HG03280 (cell line): ENCODE data around the gene MCL1.
"Not testable (repeated sequence)": the region's sequence is repeated elsewhere in the genome, so short reads cannot be mapped to it uniquely, and the experiment has no call there.

Source experiments
- ATAC-seq: cut with Tn5 transposase; IDR thresholded peaks from one replicate; pipeline ENCODE4 v1.9.1; 2021; ENCODE audit warnings: mild to moderate bottlenecking, moderate library complexity; ENCODE audit not compliant: unreplicated experiment

MCL1 gene

DNA sequence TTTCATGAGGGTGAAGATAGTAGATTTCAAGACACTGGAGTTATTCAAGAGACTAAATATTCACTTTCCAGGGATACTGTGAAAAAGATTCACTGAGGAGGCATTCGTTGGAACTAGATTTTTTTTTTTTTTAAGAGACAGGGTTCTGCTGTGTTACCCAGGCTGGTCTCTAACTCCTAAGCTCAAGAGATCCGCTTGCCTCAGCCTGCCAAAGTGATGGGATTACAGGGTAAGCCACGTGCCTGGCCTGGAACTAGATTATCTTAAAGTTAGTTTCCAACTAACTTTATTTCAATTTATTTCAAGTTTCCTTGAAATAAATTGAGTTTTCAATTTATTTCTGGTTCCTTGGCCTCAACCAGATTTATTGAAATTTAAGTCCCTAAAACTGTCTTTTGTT, 24.3 kb upstream of the MCL1 start:
- ATAC-seq = no peak

DNA sequence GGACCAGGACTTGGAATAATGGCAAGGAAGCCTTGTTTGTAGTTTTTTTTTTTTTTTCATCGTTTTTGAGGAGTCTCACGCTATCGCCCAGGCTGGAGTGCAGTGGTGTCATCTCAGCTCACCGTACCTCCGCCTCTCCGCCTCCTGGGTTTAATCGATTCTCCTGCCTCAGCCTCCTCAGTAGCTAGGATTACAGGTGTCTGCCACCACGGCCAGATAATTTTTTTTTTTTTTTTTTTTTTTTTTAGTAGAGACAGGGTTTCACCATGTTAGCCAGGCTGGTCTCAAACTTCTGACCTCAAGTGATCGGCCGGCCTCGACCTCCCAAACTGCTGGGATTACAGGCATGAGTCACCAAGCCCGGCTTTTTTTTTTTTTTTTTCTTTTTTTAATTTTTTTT, 23.0 kb upstream of the MCL1 start:
- ATAC-seq = not testable (repeated sequence)

- ATAC-seq = no peak
Measured at GRCh38 chr1:150601540-150601939, 22.1 kb upstream of the MCL1 start.

GRCh38 chr1:150598346-150598745, 18.9 kb upstream of the MCL1 start:
- ATAC-seq = not testable (repeated sequence)

GRCh38 chr1:150596976-150597375, 17.6 kb upstream of the MCL1 start:
- ATAC-seq = no peak

DNA sequence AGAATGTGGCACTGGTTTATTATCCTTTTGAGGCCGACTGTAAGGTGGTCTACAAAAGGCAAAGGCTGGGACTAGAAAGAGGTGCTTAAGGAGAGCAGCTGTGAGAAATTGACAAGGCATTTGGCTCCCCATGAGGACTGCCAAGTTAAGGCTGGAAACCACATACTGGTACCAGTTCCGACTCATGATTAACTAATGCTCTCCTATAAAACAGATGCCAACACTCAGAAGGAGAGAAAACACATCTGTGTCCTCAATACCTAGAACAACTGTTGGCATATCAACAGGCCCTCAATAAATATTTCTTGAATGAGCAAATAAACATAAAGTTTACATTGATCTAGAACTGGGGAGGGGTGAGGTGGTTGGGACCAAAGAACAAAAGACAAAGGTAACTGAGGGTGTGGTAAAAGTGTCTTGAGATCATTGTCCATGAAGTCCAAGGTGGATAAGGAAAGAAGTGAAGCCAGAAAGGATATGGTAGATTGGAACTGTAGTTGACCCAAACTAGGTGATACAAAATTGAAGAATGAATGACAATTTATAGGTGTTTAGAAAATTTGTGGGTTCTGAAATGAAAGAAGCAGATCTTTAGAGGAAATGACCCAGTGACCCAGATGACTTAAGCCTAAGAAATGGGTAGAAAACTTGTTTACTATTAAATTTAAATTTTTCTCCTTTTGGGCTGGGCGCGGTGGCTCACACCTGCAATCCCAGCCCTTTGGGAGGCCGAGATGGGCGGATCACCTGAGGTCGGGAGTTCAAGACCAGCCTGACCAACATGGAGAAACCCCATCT, 16.9 kb upstream of the MCL1 start:
- no peak for ATAC-seq

- ATAC-seq = no peak
Measured at GRCh38 chr1:150582371-150582770, 3.0 kb upstream of the MCL1 start.

- ATAC-seq = not testable (repeated sequence)
Measured at GRCh38 chr1:150581962-150582361, 2.6 kb upstream of the MCL1 start.

GRCh38 chr1:150581437-150581836, 2.0 kb upstream of the MCL1 start:
- ATAC-seq = not testable (repeated sequence)

GRCh38 chr1:150580966-150581365, 1.6 kb upstream of the MCL1 start:
- not testable (repeated sequence) for ATAC-seq

DNA sequence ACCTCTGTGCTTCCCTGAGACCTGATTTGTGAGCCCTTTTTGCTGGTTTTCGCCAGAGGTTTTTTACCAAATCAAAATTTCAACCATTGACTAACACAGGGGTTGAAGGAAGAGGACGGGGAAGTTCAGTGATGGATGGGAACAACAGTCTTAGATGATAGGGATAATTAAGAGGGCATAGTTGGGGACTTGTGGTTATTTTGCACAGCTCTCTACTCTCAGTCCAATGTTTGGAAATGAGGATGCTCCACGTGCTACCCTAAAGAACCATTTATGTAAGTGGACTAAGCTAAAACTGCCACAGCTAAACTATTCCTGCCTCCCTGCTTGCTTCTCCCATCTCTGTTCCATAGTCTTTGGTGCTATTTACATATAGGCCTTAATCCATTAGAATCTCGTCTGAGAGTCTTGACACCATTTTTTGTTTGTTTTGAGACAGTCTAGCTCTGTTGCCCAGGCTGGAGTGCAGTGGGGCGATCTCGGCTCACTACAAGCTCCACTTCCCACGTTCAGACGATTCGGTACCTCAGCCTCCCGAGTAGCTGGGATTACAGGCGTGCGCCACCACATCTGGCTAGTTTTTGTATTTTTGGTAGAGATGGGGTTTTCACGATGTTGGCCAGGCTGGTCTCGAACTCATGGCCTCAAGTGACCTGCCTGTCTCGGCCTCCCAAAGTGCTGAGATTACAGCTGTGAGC, 684 bp upstream of the MCL1 start:
- ATAC-seq = no peak

GRCh38 chr1:150578272-150579109, 919 bp downstream of the MCL1 start:
- ATAC-seq = no peak

GRCh38 chr1:150577557-150578271, 1.7 kb downstream of the MCL1 start:
- ATAC-seq = no peak

DNA sequence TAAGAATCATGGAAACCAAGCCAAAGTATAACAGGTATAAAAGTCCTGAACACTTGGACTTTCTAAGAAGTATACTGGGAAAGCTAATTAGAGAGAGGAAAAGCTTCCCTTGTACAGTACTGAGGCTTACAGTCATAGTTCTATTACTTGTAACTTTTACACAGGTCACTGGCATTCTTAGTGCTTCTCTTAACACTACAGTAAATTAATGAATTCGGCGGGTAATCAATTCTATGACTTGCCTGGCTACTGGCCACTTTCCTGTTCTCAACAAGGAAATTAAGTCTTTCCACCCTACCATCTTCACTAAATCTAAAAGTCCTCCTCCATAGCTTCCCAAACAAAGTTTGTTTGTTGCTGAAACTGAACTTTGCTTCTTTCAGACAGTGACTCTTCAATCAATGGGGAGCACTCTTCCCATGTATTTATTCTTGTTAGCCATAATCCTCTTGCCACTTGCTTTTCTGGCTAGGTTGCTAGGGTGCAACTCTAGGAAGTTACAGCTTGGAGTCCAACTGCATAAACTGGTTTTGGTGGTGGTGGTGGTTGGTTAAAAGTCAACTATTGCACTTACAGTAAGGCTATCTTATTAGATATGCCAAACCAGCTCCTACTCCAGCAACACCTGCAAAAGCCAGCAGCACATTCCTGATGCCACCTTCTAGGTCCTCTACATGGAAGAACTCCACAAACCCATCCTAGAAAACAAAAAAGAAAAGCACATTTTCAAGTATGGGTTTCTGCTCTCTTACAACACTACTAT, 2.4 kb downstream of the MCL1 start:
- ATAC-seq = no peak

DNA sequence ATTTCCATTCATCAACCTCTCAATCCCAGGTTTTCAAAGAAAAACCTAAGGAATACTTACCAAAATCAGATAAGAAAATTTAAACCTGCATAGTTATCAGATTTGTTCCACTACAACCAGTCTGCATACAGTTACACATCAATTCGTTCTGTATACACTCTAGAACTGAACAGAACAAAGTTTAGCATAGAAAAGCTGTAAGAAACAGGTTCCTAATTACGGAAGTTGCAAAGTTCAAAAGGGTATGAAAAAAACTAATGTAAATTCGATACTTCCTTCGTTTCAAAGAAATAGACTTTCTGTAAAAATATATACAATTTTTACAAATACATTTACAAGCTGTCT, 3.1 kb downstream of the MCL1 start:
- ATAC-seq = no peak

DNA sequence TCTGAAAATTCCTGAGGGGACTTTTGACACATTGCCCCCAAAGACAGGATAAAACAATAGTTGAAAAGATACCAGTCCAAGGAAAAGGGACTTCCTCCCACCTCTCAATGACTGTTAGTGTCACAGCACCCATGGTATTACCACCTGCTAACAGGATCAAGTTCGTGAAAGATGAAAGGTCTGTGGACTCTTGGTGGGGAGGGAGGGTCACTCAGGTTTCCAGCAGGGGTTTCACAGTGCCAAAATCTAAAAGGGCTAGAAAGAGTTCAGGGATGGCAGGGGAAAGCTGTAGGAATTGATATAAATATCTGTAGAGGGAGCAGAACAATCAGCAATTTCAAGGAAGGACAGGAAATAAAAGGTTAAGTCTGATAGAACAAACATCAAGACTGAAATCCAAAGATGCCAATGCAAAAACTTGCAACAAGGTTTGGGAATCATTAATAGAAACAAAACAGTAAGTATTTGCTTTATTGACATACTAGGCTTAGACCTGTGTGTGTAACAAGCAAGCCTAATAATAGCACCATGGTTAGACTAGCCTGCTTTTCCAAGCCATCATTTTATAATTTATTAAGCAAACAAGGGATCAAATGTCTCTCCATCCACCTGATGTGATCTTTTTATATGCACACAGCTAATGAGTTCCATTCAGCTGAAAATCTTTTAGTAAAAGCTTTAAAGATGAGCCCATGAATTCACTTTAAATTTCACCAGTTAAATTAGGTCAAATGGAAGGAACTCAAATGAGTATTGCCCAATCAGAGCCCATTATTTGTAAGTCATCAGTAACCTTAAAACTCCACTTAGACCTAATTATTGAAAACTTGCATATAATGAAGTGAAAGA, 3.7 kb downstream of the MCL1 start:
- ATAC-seq = no peak

- no peak for ATAC-seq
Measured at GRCh38 chr1:150575072-150575489, 4.3 kb downstream of the MCL1 start.

GRCh38 chr1:150574260-150575071, 4.9 kb downstream of the MCL1 start:
- ATAC-seq = no peak
